Liver (tissue), 9 donors: ENCODE results near the gene MOV10L1. TPM values are rescaled to one million over a fixed set of nuclear protein-coding genes. Genes with fewer than 3 reads are reported as not detected.
"Not testable (repeated sequence)": the region's sequence is repeated elsewhere in the genome, so short reads cannot be mapped to it uniquely, and the experiment has no call there.

Experiments
- DNase-seq: peaks from one replicate; pipeline ENCODE4 v3.0.0-alpha.2; 2017; ENCODE audit warnings: low spot score
- H3K27ac ChIP-seq, 2 donors: one replicate each; pipeline ENCODE4 v1.7.0; 2013; ENCODE audit warnings: inconsistent platforms in 2 of 2, low read length in 2 of 2, control low read depth in 1 of 2, low read depth in 1 of 2, mild to moderate bottlenecking in 1 of 2
- H3K27me3 ChIP-seq, 4 donors: one replicate each; pipeline versions ENCODE4 v1.6.1 to v1.7.0; 2013; ENCODE audit warnings: low read length in 3 of 4, inconsistent platforms in 1 of 4, mild to moderate bottlenecking in 1 of 4, moderate library complexity in 1 of 4; ENCODE audit not compliant: control insufficient read depth in 4 of 4, insufficient read depth in 4 of 4
- H3K36me3 ChIP-seq, 4 donors: one replicate each; pipeline versions ENCODE4 v1.6.1 to v1.7.0; 2013; ENCODE audit warnings: low read length in 3 of 4, mild to moderate bottlenecking in 3 of 4, low read depth in 1 of 4, moderate library complexity in 1 of 4; ENCODE audit not compliant: control insufficient read depth in 4 of 4, insufficient read depth in 3 of 4
- H3K4me1 ChIP-seq, 4 donors: one replicate each; pipeline versions ENCODE4 v1.6.1 to v1.7.0; 2013; ENCODE audit warnings: low read length in 3 of 4, mild to moderate bottlenecking in 3 of 4, moderate library complexity in 1 of 4; ENCODE audit not compliant: control insufficient read depth in 4 of 4, insufficient read depth in 4 of 4
- H3K4me3 ChIP-seq, 3 donors: one replicate each; pipeline versions ENCODE4 v1.6.1 to v1.7.0; 2013; ENCODE audit warnings: low read length in 3 of 3, control low read depth in 1 of 3, low read depth in 1 of 3, mild to moderate bottlenecking in 1 of 3
- H3K9ac ChIP-seq, 2 donors: one replicate each; pipeline ENCODE4 v1.7.0; 2013; ENCODE audit warnings: low read length in 2 of 2, mild to moderate bottlenecking in 2 of 2, moderate library complexity in 2 of 2, control low read depth in 1 of 2, low read depth in 1 of 2
- H3K9me3 ChIP-seq, 4 donors: one replicate each; pipeline versions ENCODE4 v1.6.1 to v1.7.0; 2013; ENCODE audit warnings: low read length in 3 of 4; ENCODE audit not compliant: control insufficient read depth in 4 of 4
- CTCF ChIP-seq: fragments of 150-350 bp; IDR thresholded peaks from 2 replicates; pipeline ENCODE4 v1.5.1; 2017; ENCODE audit warnings: improper control_type of control experiment, low read depth, low read length; ENCODE audit not compliant: missing input control
- FOXA2 ChIP-seq: IDR thresholded peaks from 2 replicates; pipeline ENCODE4 v1.6.1; 2016; ENCODE audit warnings: antibody characterized with exemption
- GABPA ChIP-seq, 2 donors: IDR thresholded peaks in 1 of 2; conservative IDR thresholded peaks in 1 of 2; 2 replicates each; pipeline ENCODE4 v1.6.1; 2016; ENCODE audit warnings: antibody characterized with exemption in 2 of 2, mild to moderate bottlenecking in 1 of 2, moderate library complexity in 1 of 2
- HNF4G ChIP-seq: IDR thresholded peaks from 2 replicates; pipeline ENCODE4 v1.6.1; 2016; ENCODE audit warnings: antibody characterized with exemption
- JUND ChIP-seq, 2 donors: IDR thresholded peaks; 2 replicates each; pipeline ENCODE4 v1.6.1; 2016; ENCODE audit warnings: antibody characterized with exemption in 2 of 2
- MAX ChIP-seq: IDR thresholded peaks from 2 replicates; pipeline ENCODE4 v1.6.1; 2016; ENCODE audit warnings: antibody characterized with exemption
- NR2F2 ChIP-seq: IDR thresholded peaks from 2 replicates; pipeline ENCODE4 v1.6.1; 2016; ENCODE audit warnings: antibody characterized with exemption
- RAD21 ChIP-seq, 2 donors: IDR thresholded peaks; 2 replicates each; pipeline ENCODE4 v1.6.1; 2016; ENCODE audit warnings: antibody characterized with exemption in 2 of 2, mild to moderate bottlenecking in 2 of 2
- REST ChIP-seq: IDR thresholded peaks from 2 replicates; pipeline ENCODE4 v1.6.1; 2016; ENCODE audit warnings: antibody characterized with exemption, mild to moderate bottlenecking
- RXRA ChIP-seq, 2 donors: IDR thresholded peaks; 2 replicates each; pipeline ENCODE4 v1.6.1; 2017 to 2018; ENCODE audit warnings: antibody characterized with exemption in 2 of 2, mild to moderate bottlenecking in 1 of 2
- SP1 ChIP-seq: IDR thresholded peaks from 2 replicates; pipeline ENCODE4 v1.6.1; 2018; ENCODE audit warnings: antibody characterized with exemption, mild to moderate bottlenecking
- TAF1 ChIP-seq: conservative IDR thresholded peaks from 2 replicates; pipeline ENCODE4 v1.6.1; 2016; ENCODE audit warnings: antibody characterized with exemption, mild to moderate bottlenecking
- YY1 ChIP-seq: IDR thresholded peaks from 2 replicates; pipeline ENCODE4 v1.6.1; 2016; ENCODE audit warnings: antibody characterized with exemption, mild to moderate bottlenecking
- ZBTB33 ChIP-seq: IDR thresholded peaks from 2 replicates; pipeline ENCODE4 v1.6.1; 2016; ENCODE audit warnings: antibody characterized with exemption
- WGBS: extraction: QIAGEN DNeasy Blood & Tissue Kit; methylation state at CpG from one replicate; pipeline ENCODE4 v1.1.7; 2013; 5-methylcytosine and 5-hydroxymethylcytosine counted together
- polyA plus RNA-seq, 2 donors: library from polyadenylated mRNA; stranded (reverse) in 1 of 2; unstranded in 1 of 2; fragments of 200-250 nt in 1 of 2; fragments of >200 nt in 1 of 2; fragmentation: Nextera tagmentation in 1 of 2; extraction: Ambion mirVana in 1 of 2; gene quantifications; one replicate each; pipeline versions ENCODE4 v1.2.1 to v1.2.3, GENCODE V29; 2013 to 2015
- total RNA-seq, 2 donors: library from RNA; depleted of rRNA; stranded (reverse); fragments of >200 nt; gene quantifications; one replicate each; pipeline ENCODE4 v1.2.3, GENCODE V29; 2014
- donor health status: healthy.
- donor health status: healthy.
- donor health status: healthy.
- donor health status: healthy.
- donor health status: healthy.

MOV10L1 gene
- total and polyA plus RNA-seq, 4 donors: 0.07 to 0.47 (median 0.17) TPM

- no peak for TF ChIP-seq GABPA (IDR thresholded peaks at IDR 0.05 in 1 of 2, conservative IDR thresholded peaks at IDR 0.05 in 1 of 2)
These were observed 75.8 kb downstream of the MOV10L1 start (continued) for GRCh38 chr22:50165436-50166123.

- Histone ChIP-seq H3K4me3 (no peak overlapping the region), H3K27me3 (no peaks in the 10 kb centered on the region), H3K36me3 (no peaks in the 10 kb centered on the region), H3K9me3 (no peaks in the 10 kb centered on the region), H3K27ac (no peak overlapping the region), H3K9ac (no peak overlapping the region), H3K4me1 (peaks cover 0 to 19% (median 11%) of the 10 kb centered on the region in 4 donors)
- 56% methylated on average over 11 of the region's 11 CpGs for WGBS
- DNase-seq: no peak
- peak in 1 of 2 donors; percentile 24 for TF ChIP-seq RXRA (IDR thresholded peaks at IDR 0.05)
- no peak for TF ChIP-seq NR2F2
- no peak for TF ChIP-seq RAD21 (IDR thresholded peaks at IDR 0.05)
These were observed 78.1 kb downstream of the MOV10L1 start for GRCh38 chr22:50167689-50168489.

- not testable (repeated sequence) for DNase-seq, H3K9ac ChIP-seq, H3K27me3 ChIP-seq, H3K9me3 ChIP-seq, H3K36me3 ChIP-seq, H3K4me3 ChIP-seq, H3K27ac ChIP-seq
- WGBS: 47% methylated on average over 5 of the region's 5 CpGs
- peaks cover 0 to 19% (median 11%) of the 10 kb centered on the region in 4 donors for H3K4me1 ChIP-seq
These were observed 78.8 kb downstream of the MOV10L1 start for GRCh38 chr22:50168490-50169180.

GRCh38 chr22:50169181-50169759, 79.5 kb downstream of the MOV10L1 start:
- Histone ChIP-seq H3K27me3 (no peaks in the 10 kb centered on the region), H3K27ac (no peak overlapping the region), H3K4me1 (peaks cover 0 to 19% (median 11%) of the 10 kb centered on the region in 4 donors), H3K36me3 (no peaks in the 10 kb centered on the region), H3K4me3 (peak overlapping the region in 1 of 3 donors; percentile 88), H3K9me3 (no peaks in the 10 kb centered on the region), H3K9ac (no peak overlapping the region)
- WGBS: 36% methylated on average over 36 of the region's 36 CpGs
- DNase-seq: no peak
- no peak for TF ChIP-seq JUND (IDR thresholded peaks at IDR 0.05)
- no peak for TF ChIP-seq HNF4G
- no peak for TF ChIP-seq FOXA2
- no peak for TF ChIP-seq YY1
- no peak for TF ChIP-seq ZBTB33
- TF ChIP-seq MAX: no peak
- TF ChIP-seq GABPA (IDR thresholded peaks at IDR 0.05 in 1 of 2, conservative IDR thresholded peaks at IDR 0.05 in 1 of 2): no peak
- no peak for TF ChIP-seq SP1
- no peak for TF ChIP-seq CTCF
- TF ChIP-seq RXRA (IDR thresholded peaks at IDR 0.05): no peak
- TF ChIP-seq NR2F2: no peak
- no peak for TF ChIP-seq REST
- TF ChIP-seq TAF1: no peak
- TF ChIP-seq RAD21 (IDR thresholded peaks at IDR 0.05): no peak
